H1 (cell line): ENCODE data around the gene EIF2AK2. TPM values are rescaled to one million over a fixed set of nuclear protein-coding genes. Genes with fewer than 3 reads are reported as not detected.

Source experiments
- CHD7 ChIP-seq: fragments of 300-600 bp; sonication (generic); IDR thresholded peaks from 2 replicates; pipeline ENCODE4 v1.7.1; 2012; ENCODE audit warnings: low read length, moderate library complexity, mild to moderate bottlenecking, inconsistent platforms; ENCODE audit not compliant: insufficient replicate concordance
- MAFK ChIP-seq: IDR thresholded peaks from 2 replicates; pipeline ENCODE4 v1.6.1; 2012; ENCODE audit warnings: low read depth, mild to moderate bottlenecking, improper control_type of control experiment, low read length
- RAD21 ChIP-seq, 2 experiments: IDR thresholded peaks in 1 of 2; conservative IDR thresholded peaks in 1 of 2; 2 replicates each; pipeline ENCODE4 v1.6.1; 2011; ENCODE audit warnings: low read depth in 2 of 2, low read length in 2 of 2, improper control_type of control experiment in 1 of 2, inconsistent platforms in 1 of 2, mild to moderate bottlenecking in 1 of 2, moderate library complexity in 1 of 2
- polyA plus RNA-seq, 7 experiments: library from polyadenylated mRNA; depleted of rRNA in 3 of 7; stranded (reverse) in 5 of 7; unstranded in 2 of 7; fragments of >200 nt in 5 of 7; fragments of 200-250 nt in 2 of 7; gene quantifications; 1 replicate in 5 of 7; 2 replicates in 1 of 7; 4 replicates in 1 of 7; pipeline versions ENCODE4 v1.2.1 to v1.2.3, GENCODE V29; 2011 to 2013; ENCODE audit warnings: missing spikeins in 2 of 7, mixed read lengths in 2 of 7
- total RNA-seq: library from RNA; stranded (reverse); fragmentation: NEBNext Ultra II Directional; extraction: Animal tissue kit (Norgen Biotek cat#: 25700); gene quantifications from 2 replicates; pipeline ENCODE4 v1.2.1, GENCODE V29; 2021

The EIF2AK2 gene
- total and polyA plus RNA-seq, 2 of the 8 experiments (the other 6 are each of a cell fraction or from before 2014, with no cell fraction given) = 13.1 to 46.9 TPM

GRCh38 chr2:37149626-37150322 lies 7.0 kb downstream of the EIF2AK2 start (continued):
- TF ChIP-seq RAD21 (IDR thresholded peaks at IDR 0.05 in 1 of 2, conservative IDR thresholded peaks at IDR 0.05 in 1 of 2; ENCODE audit: low read depth in 2 of 2, low read length in 2 of 2) (no peak), MAFK (no peak), CHD7 (no peak)
